GM21360 (cell line): Measurements from ENCODE around the gene ANKRD18B.
"Not testable (repeated sequence)": the region's sequence is repeated elsewhere in the genome, so short reads cannot be mapped to it uniquely, and the experiment has no call there.

Experiments used
- ATAC-seq: cut with Tn5 transposase; IDR thresholded peaks from one replicate; pipeline ENCODE4 v1.9.1; 2021; ENCODE audit warnings: mild to moderate bottlenecking, moderate library complexity; ENCODE audit not compliant: unreplicated experiment

ANKRD18B gene

DNA sequence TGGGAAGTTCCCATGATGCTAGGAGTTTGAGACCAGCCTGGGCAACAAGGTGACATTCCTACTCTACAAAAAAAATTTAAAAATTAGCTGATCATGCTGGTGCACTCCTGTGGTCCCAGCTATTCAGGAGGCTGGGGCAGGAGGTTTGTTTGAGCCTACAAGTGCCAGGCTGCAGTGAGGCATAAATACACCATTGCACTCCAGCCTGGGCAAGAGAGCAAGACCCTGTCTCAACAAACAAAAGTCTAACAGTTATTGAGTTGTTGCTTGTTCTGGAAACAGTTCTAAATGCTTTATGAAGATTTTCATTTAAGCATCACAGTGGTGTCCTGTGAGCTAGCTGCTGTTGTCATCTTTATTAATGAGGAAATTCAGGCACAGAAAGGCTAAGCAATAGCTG lies 4.0 kb downstream of the ANKRD18B start:
- ATAC-seq, result not testable (repeated sequence)

DNA sequence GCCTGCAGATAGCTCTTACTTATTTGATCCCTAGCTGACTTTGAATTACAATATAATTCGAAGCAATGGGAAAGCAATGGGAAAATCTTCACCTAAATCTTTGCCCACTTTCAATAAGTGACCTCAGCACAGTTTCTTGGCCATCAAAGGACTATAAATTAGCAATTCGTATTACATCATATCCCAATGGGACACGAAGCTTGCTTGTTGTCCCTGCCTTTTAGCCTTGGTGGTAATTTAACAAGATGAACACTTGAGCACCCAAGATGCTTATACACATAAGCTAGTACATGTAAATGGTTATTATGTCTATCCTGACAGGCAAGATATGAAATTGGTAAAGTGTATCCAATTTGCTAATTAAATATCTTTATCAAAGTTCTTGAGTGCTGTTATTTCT lies 9.9 kb downstream of the ANKRD18B start:
- not testable (repeated sequence) for ATAC-seq

DNA sequence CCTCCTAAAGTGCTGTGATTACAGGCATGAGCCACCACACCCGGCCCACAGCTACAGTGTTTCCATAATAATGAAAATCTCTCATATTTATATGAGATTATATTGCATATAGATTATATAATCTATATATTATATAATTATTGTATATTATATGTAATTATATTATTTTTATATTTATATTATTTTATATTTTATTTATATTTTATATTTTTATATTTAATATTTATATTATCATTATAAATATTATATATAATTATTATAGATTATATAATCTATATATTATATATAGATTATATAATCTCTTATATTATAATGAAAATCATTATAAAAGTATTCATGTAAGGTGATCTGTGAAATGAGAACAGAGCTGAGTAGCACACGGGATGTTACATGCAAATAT lies 11.5 kb downstream of the ANKRD18B start:
- no peak for ATAC-seq

DNA sequence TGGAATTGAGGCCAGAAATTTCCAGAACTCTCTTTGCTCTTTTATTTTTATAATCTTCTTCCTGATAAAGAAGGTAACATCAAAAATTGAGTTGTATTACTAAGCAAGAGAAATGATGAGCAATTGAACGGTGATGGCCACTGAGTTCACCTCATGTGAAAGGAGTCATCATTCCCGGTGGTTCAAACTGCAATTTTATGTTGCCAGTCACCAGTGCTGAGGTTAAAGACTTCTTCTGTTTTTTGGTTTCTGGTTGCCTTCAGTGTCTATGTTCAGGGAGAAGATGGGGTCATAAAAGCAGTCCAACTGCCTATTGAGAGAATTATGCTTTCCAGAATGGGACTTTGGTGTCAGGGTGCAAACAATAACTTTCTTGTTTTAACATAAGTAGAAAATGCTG lies 19.4 kb downstream of the ANKRD18B start:
- not testable (repeated sequence) for ATAC-seq

DNA sequence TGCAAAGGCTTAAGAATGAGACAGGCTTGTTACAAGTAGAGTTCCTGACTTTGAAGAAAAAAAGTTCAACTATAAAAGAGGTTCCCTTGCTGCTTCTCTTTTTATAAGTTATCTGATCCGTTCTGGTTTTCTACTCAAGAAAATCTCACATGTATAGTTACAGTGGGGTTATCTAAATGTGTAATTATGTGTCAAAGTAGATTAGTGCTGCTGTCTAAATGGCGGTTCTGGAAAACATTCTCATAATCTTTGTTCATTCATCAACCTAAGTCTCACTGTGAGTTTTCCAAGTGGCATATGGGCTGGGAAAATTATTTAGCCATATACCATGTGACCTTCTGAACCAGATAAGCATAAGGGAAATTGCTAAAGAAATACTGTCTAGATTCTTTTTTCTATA lies 21.7 kb downstream of the ANKRD18B start:
- ATAC-seq, result not testable (repeated sequence)

DNA sequence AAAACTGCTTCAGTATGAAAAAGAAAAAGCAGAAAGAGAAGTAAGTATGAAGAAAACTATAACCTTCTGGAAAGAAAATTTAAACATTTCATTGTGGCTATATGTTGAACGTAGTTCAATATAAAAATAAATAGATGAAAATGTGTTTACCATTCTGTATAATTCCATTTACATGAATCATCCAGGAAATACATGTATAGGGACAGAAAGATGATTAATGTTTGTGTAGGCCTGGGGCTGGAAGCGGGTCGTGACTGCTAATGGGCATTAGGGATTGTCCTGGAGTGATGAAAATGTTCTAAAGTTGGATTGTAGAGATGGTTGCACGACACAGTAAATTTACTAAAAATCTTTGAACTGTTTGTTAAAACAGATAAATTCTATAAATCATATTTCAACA lies 24.8 kb downstream of the ANKRD18B start:
- not testable (repeated sequence) for ATAC-seq

DNA sequence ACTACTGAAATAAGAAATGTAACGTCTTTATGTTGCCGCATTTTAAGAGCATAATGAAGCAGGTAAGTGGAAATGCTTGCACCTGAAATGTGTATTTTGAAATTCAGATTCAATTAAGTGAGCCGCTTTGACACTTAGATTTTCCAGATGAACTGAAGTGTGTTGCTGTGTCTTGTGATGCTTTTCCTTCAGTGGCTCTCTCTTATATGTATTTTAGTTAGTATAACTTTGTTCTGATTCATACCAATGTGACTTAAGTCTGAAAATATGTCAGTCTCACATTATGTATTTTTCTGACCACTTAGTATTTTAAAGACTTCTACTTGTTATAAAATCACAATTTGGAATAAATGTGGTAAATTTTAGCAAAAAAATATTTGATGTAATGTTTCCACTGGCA lies 25.4 kb downstream of the ANKRD18B start:
- ATAC-seq, result not testable (repeated sequence)

DNA sequence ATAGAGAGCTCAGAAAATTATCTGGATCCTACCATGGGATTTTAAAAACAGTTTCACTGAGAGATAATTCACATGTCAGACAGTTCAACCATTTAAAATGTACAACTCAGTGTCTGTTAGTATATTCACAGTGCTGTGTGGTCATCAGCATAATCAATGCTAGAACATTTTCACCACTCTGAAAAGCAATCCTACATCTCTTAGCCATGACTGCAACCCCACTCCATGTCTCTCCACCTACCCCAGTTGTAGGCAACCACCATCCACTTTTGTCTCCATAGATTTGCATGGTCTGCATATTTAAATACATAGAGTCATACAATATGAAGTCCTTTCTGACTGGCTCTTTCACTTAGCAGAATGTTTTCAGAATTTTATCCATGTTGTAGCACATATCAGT lies 27.1 kb downstream of the ANKRD18B start:
- ATAC-seq, result not testable (repeated sequence)

DNA sequence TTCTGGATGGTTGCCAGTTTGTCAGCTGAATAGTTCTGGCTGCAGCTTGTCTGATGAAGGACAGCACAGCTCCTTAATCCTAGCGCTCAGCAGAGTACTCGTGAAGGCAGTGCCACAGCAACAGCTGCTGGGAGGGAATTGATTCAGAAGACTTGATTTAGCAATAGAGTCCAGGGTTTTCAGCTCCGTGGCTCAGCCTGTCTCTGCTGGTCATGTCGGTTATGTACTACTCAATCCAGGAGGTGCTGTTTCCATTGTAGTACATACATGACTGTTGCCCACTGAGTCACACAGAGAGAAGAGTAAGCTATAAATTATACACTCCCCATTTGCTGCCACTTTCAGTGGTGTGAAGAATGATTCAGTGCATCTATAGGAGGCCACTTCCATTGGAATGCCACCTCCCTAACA lies 28.3 kb downstream of the ANKRD18B start:
- not testable (repeated sequence) for ATAC-seq

DNA sequence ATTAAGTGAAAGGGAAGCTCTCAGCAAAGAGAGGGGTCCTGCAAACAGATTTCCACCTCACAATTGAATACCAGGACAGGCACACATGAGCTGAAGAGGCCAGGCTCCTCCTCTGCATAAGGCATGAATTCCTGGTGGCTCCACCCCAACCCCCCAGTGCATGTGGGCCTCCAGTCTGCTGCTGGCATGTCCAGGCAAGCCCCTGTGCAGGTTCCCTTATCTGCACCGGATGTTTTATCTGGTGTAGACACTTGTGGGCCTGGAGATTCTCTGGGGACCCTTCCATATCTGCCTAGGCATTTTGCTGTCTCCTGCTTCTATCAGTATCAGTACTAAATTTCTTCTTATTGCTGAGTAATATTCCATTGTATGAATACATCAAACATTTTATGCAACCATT lies 36.2 kb downstream of the ANKRD18B start:
- ATAC-seq, result not testable (repeated sequence)

DNA sequence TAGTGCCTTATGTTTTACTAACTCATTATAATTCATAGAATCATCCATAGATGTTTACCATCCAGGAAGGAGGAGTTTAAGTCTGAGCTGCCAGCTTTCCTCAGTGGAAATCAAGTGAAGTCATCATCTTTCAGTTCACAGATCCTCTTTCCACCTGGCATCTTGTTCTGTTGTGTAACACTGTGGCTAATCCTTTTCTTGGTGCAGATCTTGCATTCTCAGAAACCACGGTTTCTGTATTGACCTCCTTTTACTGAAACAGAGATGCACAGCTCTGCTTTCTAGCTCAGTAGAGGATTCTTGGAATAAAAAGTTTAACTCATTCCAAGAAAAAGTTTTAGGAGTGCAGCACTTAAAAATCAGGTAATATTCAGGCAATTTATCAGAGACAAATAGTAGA lies 38.1 kb downstream of the ANKRD18B start:
- ATAC-seq, result not testable (repeated sequence)

DNA sequence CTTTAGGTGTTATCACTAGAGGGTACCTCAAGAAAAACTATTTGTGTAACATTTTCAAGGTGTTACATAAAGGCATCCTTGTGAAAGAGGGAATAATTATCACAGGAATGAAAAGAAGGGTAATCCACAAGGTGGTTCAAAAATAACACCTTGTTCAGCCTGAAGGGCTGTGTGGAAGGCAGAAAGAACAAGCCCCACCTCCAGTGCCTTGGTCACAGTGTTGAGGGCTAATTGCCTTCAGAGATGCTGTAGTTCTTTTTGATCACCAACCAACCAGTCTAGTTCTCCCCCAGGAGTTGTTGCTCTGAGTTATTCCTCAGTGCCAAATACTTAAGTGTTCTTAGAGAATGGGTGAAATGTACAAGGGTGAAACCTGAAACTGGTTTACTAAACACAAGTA lies 43.7 kb downstream of the ANKRD18B start:
- ATAC-seq, result not testable (repeated sequence)

DNA sequence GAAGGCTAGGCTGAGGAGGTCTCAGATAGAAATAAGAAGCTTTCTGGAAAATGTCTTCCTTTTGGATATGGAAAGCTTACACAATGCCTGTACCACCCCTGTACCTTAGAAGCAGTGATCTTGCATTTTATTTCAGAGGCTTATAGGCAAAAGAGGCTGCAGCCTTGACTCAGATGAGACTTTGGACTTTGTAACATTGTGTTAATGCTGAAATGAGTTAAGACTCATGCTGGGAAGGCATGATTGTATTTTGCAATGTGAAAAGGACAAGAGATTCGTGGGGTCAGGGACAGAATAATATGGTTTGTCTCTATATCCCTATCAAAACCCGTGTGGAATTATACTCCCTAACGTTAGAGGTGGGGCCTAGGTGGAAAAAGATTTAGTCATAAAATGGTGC lies 53.7 kb downstream of the ANKRD18B start:
- ATAC-seq, result not testable (repeated sequence)

DNA sequence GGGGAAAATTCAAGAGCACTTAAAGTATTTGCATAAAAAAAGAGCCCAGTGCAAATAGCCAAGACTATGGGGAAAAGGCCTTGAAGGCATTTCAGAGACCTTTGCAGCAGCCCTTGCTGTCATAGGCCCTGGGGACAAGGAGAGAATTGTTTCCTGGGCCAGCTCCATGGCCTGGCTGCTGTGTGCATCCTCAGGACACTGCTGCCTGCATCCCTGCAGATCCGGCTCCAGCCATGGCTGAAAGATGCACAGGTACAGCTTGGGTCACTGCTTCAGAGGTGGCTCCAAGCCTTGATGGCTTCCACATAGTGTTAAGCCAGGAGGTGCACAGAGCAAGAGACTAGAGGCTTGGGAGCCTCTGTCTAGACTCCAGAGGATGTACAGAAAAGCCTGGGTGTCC lies 55.9 kb downstream of the ANKRD18B start:
- ATAC-seq, result not testable (repeated sequence)

DNA sequence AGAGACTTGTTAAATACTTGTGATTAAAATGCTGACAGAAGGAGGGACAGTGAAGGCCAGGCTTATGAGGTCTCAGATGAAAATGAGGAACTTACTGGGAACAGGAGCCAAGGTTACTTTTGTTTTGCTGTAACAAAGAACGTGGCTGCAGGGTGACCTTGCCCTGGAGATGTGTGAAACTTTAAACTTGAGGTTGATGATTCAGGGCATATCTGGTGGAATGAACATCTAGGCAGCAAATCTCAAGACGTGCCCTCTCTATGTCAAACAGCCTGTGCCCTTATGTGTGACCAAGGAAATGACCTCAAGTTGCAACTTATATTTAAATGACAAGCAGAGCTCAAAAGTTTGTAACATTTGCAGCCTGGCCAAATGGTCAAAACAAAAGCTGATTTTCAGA lies 58.6 kb downstream of the ANKRD18B start:
- not testable (repeated sequence) for ATAC-seq

DNA sequence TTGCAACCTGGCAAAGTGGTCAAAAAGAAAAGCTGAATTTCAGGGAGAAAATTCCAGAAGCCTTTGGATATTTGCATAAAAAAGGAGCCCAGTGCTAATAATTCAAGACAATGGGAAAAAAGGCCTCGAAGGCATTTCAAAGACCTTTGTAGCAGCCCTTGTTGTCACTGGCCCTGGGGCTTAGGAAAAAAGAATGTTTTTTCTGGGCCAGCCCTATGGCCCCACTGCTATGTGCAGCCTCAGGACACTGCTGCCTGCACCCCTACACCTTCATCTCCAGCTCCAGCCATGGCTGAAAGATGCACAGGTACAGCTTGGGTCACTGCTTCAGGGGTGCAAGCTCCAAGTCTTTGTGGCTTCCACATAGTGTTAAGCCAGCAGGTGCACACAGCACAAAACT lies 62.1 kb downstream of the ANKRD18B start:
- ATAC-seq, result not testable (repeated sequence)

DNA sequence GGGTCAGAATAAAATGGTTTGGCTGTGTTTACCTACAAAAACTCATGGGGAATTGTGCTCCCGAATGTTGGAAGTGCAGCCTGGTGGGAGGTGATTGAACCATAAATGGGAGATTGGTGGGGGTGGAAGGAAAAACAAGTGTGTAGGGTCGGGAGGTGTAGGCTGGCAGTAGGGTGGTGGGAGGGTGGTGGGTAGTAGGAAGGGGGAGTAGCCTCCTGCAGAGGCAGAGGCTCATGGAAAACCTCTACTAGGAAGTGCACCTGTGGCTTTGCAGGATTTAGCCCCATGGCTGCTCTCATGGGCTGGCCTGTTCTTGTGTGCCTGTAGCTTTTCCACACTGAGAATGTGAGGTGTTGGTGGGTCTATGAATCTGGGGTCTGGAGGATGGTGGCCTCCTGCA lies 63.7 kb downstream of the ANKRD18B start:
- not testable (repeated sequence) for ATAC-seq

DNA sequence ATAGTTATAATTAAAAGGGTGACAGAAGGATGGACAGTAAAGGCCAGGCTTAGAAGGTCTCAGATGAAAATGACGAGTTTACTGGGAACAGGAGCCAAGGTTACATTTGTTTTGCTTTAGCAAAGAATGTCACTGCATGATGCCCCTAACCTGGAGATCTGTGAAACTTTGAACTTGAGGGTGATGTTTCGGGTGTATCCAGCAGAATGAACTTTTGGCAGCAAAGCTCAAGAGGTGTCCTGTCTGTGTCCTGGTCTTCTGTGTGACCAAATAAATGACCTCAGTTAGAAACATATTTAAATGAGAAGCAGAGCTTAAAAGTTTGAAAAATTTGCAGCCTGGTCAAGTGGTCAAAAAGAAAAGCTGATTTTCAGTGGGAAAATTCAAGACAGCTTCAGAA lies 64.8 kb downstream of the ANKRD18B start:
- ATAC-seq, result not testable (repeated sequence)

DNA sequence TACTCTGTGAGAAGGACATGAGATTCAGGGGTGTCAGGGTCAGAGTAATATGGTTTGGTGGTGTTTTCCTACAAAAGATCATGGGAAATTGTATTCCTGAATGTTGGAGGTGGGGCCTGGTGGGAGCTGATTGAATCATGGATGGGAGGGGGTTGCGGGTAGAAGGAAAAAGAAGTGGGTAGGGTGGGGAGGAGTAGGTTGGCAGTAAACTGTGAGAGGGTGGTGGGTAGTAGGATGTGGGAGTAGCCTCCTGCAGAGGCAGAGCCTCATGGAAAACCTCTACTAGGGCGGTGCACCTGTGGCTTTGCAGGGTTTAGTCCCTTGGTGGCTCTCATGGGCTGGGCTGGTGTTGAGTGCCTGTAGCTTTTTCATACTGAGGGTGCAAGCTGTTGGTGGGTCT lies 66.8 kb downstream of the ANKRD18B start:
- not testable (repeated sequence) for ATAC-seq

DNA sequence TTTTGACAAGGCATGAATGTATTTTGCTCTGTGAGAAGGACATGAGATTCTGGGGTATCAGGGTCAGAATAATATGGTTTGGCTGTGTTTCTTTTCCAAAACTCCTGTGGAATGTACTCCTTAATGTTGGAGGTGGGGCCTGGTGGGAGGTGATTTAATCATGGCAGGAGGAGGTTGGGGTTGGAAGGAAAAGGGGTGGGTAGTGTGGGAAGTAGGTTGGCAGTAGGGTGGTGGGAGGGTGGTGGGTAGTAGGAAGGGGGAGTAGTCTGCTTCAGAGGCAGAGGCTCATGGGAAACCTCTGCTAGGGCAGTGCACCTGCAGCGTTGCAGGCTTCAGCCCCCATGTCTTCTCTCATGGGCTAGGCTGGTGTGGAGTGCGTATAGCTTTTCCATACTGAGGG lies 72.9 kb downstream of the ANKRD18B start:
- not testable (repeated sequence) for ATAC-seq

DNA sequence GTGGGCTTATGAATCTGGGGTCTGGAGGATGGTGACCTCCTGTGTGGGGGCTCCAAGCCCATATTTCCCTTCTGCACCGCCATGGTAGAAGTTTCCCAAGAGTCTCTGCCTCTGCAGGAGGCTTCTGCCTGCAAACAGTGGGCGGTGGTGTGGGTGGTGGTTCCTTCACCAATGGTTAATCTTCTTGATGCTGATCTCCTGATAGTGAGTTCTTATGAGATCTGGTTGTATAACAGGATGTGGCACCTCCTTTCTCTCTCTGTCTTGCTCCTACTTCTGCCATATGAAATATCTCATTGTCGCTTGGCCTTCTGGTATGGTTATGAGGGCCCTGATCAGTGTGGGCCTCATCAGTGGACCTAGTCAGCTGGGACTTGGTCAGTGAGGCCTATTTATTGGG lies 73.3 kb downstream of the ANKRD18B start:
- ATAC-seq, result not testable (repeated sequence)

DNA sequence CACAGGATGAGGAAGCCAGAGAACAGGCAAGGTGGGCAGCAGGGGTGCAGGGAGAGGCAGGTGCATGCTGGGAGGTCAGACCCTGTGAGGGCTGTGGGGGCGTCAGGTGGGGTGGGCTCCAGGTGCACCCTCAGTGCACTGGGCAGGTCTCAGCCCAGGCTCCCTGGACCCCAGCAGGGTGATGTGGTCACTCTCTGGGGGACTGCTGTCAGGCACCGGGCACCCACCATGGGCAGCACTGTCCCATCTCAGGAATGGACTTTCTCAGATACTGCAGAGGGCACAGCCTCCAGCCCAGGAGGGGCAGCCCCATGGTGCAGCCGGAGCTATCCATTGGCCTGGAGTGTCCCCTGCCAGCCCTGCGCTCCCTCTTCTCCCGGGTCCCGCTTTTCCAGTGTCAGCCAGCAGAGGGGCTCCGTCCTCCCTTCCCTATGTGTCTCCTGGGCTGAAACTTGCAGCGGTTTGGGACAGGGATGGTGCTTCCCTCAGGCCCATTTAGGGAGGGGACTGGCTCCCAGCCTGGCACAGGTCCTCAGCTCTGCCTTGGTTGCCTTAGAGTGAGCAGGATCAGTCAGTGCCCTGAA lies 74.8 kb downstream of the ANKRD18B start:
- ATAC-seq, result not testable (repeated sequence)

DNA sequence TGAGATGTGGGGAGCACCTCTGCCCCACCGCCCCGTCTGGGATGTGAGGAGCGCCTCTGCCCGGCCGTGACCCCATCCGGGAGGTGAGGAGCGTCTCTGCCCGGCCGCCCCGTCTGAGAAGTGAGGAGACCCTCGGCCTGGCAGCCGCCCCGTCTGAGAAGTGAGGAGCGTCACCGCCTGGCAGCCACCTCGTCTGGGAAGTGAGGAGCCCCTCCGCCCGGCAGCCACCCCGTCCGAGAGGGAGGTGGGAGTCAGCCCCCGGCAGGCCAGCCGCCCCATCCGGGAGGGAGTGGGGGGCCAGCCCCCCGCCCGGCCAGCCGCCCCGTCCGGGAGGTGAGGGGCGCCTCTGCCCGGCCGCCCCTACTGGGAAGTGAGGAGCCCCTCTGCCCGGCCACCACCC lies 76.9 kb downstream of the ANKRD18B start:
- not testable (repeated sequence) for ATAC-seq
